Measurements from ENCODE around the gene RGP1.
A peak's percentile ranks its signal among the peaks of the same experiment; 100 is the strongest.

RGP1 gene

GRCh38 chr9:35771075-35771433, 22.0 kb downstream of the RGP1 start (continued):
- TF ChIP-seq TSHZ2 (CRISPR knock-in tag; IDR thresholded peaks at IDR 0.05) (no peak), ZFP30 (CRISPR knock-in tag; IDR thresholded peaks at IDR 0.05) (no peak)

- no peak for TF ChIP-seq TCF4 (CRISPR knock-in tag; IDR thresholded peaks at IDR 0.05; ENCODE audit: borderline replicate concordance)
- no peak for TF ChIP-seq ZNF8 (CRISPR knock-in tag; IDR thresholded peaks at IDR 0.05)
- no peak for TF ChIP-seq CREB5 (CRISPR knock-in tag; IDR thresholded peaks at IDR 0.05; ENCODE audit: low read depth)
- TF ChIP-seq TOX (CRISPR knock-in tag; IDR thresholded peaks at IDR 0.05; ENCODE audit: borderline replicate concordance), result no peak
- peak; percentile 48 for ATAC-seq
These were observed 22.4 kb downstream of the RGP1 start for GRCh38 chr9:35771534-35771933.

GRCh38 chr9:35771943-35772342, 22.9 kb downstream of the RGP1 start:
- no peak for ATAC-seq
- no peak for TF ChIP-seq ISL1 (CRISPR knock-in tag; IDR thresholded peaks at IDR 0.05)

- no peak for ATAC-seq
- TF ChIP-seq PATZ1 (CRISPR knock-in tag; IDR thresholded peaks at IDR 0.05; ENCODE audit: borderline replicate concordance), result no peak
- no peak for TF ChIP-seq CREB5 (CRISPR knock-in tag; IDR thresholded peaks at IDR 0.05; ENCODE audit: low read depth)
- TF ChIP-seq ARNTL (CRISPR knock-in tag; IDR thresholded peaks at IDR 0.05; ENCODE audit: borderline replicate concordance, low read depth), result no peak
- no peak for TF ChIP-seq ZC3H10 (CRISPR knock-in tag; IDR thresholded peaks at IDR 0.05)
- TF ChIP-seq ISL1 (CRISPR knock-in tag; IDR thresholded peaks at IDR 0.05), result no peak
- TF ChIP-seq OSR1 (CRISPR knock-in tag; IDR thresholded peaks at IDR 0.05), result no peak
- TF ChIP-seq RARB (CRISPR knock-in tag; IDR thresholded peaks at IDR 0.05), result no peak
- TF ChIP-seq TCF4 (CRISPR knock-in tag; IDR thresholded peaks at IDR 0.05; ENCODE audit: borderline replicate concordance), result no peak
- no peak for TF ChIP-seq PPARA (CRISPR knock-in tag; IDR thresholded peaks at IDR 0.05; ENCODE audit: borderline replicate concordance)
- no peak for TF ChIP-seq TOX (CRISPR knock-in tag; IDR thresholded peaks at IDR 0.05; ENCODE audit: borderline replicate concordance)
- no peak for TF ChIP-seq SNAI2 (CRISPR knock-in tag; IDR thresholded peaks at IDR 0.05)
- TF ChIP-seq ZNF565 (CRISPR knock-in tag; conservative IDR thresholded peaks at IDR 0.05; ENCODE audit: low read depth), result no peak
- TF ChIP-seq GLIS3 (CRISPR knock-in tag; IDR thresholded peaks at IDR 0.05), result no peak
- no peak for TF ChIP-seq CSDC2 (CRISPR knock-in tag; IDR thresholded peaks at IDR 0.05)
- TF ChIP-seq ESRRG (CRISPR knock-in tag; IDR thresholded peaks at IDR 0.05), result no peak
- no peak for TF ChIP-seq ZNF8 (CRISPR knock-in tag; IDR thresholded peaks at IDR 0.05)
- no peak for TF ChIP-seq POU6F1 (CRISPR knock-in tag; IDR thresholded peaks at IDR 0.05; ENCODE audit: borderline replicate concordance, low read depth)
- no peak for TF ChIP-seq ZFP30 (CRISPR knock-in tag; IDR thresholded peaks at IDR 0.05)
These were observed 26.0 kb downstream of the RGP1 start for GRCh38 chr9:35774907-35775635.
